ENCODE results near the gene CMSS1.

DNA sequence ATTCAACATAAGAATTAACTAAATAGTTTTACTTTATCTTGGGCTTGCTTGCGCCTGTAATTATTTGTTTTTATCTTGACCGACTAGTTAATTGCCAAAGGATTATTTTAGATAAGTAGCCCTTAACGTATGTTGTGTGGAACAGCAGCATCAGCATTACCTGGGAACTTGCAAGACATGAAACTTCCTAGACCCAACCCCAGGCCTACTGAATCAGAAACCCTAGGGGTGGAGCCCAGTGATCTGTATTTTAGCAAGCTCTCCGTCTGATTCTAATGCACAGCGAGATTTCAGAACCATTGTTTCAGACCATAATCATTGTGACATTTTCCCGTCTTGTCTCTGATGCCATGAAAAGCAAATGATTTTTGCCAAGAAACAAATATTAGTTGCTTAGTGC is 265.5 kb downstream of the CMSS1 start:
- TF ChIP-seq, protein P1, sequence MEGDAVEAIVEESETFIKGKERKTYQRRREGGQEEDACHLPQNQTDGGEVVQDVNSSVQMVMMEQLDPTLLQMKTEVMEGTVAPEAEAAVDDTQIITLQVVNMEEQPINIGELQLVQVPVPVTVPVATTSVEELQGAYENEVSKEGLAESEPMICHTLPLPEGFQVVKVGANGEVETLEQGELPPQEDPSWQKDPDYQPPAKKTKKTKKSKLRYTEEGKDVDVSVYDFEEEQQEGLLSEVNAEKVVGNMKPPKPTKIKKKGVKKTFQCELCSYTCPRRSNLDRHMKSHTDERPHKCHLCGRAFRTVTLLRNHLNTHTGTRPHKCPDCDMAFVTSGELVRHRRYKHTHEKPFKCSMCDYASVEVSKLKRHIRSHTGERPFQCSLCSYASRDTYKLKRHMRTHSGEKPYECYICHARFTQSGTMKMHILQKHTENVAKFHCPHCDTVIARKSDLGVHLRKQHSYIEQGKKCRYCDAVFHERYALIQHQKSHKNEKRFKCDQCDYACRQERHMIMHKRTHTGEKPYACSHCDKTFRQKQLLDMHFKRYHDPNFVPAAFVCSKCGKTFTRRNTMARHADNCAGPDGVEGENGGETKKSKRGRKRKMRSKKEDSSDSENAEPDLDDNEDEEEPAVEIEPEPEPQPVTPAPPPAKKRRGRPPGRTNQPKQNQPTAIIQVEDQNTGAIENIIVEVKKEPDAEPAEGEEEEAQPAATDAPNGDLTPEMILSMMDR (IDR thresholded peaks at IDR 0.05): no peak
- TF ChIP-seq EZH2 (IDR thresholded peaks at IDR 0.05; ENCODE audit: borderline replicate concordance, insufficient read depth, low read depth, low read length, poor library complexity, severe bottlenecking): no peak

All from B cell (primary cell).